ENCODE results near the gene ZDHHC3. TPM values are rescaled to one million over a fixed set of nuclear protein-coding genes. Genes with fewer than 3 reads are reported as not detected.
A peak's percentile ranks its signal among the peaks of the same experiment; 100 is the strongest.

The ZDHHC3 gene
- total RNA-seq, 1 experiment from 2014 or later: 122 TPM

DNA sequence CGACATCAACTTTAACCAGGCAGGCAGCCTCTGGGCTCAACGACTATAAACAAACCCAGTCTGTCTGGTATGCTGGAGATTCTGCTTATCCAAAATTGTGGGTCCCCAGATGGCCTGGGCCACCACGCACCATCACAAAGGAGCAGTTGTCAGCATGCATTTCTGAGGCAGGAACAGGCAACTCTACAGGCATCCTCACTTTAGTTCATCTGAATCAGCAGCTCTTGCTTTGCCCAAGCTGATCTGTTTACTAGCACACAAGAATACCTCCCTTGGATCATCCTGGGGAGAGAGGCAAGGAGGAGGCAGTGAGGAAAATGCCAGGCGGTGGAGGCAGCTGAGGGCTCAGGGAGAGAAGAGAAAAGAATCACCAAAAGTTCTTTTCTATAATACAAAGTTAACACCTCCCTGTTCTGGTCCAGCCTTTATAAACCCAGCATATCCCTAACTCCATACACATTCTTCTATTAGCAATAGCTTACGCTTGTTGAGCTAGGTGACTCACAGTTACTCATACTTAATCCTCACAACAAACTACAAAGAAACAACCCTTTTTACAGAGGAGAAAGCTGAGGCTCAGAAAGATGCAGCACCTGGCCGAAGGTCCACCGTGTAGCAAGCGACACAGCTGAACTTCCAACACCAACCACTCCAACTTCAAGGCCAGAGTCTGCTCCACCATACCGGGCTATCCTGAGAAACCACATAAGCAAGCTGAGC, 33.6 kb downstream of the ZDHHC3 start:
- CTCF ChIA-PET: interaction anchor here (0.5 kb wide), 1 partner anchor 42 kb away, joined by 3 read pairs; no protein-coding TSS in a partner anchor
- no peaks in the 10 kb centered on the region for H3K9me2 ChIP-seq (replicated peaks; ENCODE audit: low read length)
- H3K9me3 ChIP-seq (ENCODE audit: low read length): no peaks in the 10 kb centered on the region
- H3K27me3 ChIP-seq (ENCODE audit: low read length): no peaks in the 10 kb centered on the region
- no TSS peak for BruUV-seq (replicated peaks)
- peak; percentile 99 for ATAC-seq
- intact Hi-C loops (cut with micrococcal nuclease): loop anchor here (5.0 kb wide), 1 partner anchor 35 kb away; the partner anchor contains the start of genes EXOSC7 and ZDHHC3
- peaks cover 8% of the 10 kb centered on the region; the same call in 1 of the 2 replicates for H4K20me1 ChIP-seq (ENCODE audit: low read length)
- H3K4me2 ChIP-seq (ENCODE audit: low read length): peak overlapping the region; percentile 34
- H3K27ac ChIP-seq (ENCODE audit: low read length): peak overlapping the region; percentile 44
- H3K79me2 ChIP-seq (ENCODE audit: low read length): peaks cover 15% of the 10 kb centered on the region
- no peaks in the 10 kb centered on the region for H3F3A ChIP-seq (ENCODE audit: low read length, unreplicated experiment)
- POLR2A ChIA-PET (ENCODE audit: unreplicated experiment): interaction anchor here (1.3 kb wide), 1 partner anchor 29 kb away, joined by 4 read pairs; no protein-coding TSS in a partner anchor
- peak; percentile 81 for DNase-seq
- TF ChIP-seq EZH2 (IDR thresholded peaks at IDR 0.05; ENCODE audit: low read length, unreplicated experiment) (no peak), EZH2phosphoT487 (IDR thresholded peaks at IDR 0.05; ENCODE audit: borderline replicate concordance, low read length) (no peak)
- TF ChIP-seq, protein P1, sequence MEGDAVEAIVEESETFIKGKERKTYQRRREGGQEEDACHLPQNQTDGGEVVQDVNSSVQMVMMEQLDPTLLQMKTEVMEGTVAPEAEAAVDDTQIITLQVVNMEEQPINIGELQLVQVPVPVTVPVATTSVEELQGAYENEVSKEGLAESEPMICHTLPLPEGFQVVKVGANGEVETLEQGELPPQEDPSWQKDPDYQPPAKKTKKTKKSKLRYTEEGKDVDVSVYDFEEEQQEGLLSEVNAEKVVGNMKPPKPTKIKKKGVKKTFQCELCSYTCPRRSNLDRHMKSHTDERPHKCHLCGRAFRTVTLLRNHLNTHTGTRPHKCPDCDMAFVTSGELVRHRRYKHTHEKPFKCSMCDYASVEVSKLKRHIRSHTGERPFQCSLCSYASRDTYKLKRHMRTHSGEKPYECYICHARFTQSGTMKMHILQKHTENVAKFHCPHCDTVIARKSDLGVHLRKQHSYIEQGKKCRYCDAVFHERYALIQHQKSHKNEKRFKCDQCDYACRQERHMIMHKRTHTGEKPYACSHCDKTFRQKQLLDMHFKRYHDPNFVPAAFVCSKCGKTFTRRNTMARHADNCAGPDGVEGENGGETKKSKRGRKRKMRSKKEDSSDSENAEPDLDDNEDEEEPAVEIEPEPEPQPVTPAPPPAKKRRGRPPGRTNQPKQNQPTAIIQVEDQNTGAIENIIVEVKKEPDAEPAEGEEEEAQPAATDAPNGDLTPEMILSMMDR (conservative IDR thresholded peaks at IDR 0.05; ENCODE audit: low read depth, low read length): no peak
- no peak overlapping the region for H2AFZ ChIP-seq (ENCODE audit: low read length)
- H3K4me1 ChIP-seq (ENCODE audit: insufficient read depth, low read length): peaks cover 15% of the 10 kb centered on the region
- no peak overlapping the region for H3K9ac ChIP-seq (ENCODE audit: low read length)
- H3K4me3 ChIP-seq (ENCODE audit: low read length): no peak overlapping the region
- peaks cover 29% of the 10 kb centered on the region for H3K36me3 ChIP-seq (ENCODE audit: low read depth, low read length)

DNA sequence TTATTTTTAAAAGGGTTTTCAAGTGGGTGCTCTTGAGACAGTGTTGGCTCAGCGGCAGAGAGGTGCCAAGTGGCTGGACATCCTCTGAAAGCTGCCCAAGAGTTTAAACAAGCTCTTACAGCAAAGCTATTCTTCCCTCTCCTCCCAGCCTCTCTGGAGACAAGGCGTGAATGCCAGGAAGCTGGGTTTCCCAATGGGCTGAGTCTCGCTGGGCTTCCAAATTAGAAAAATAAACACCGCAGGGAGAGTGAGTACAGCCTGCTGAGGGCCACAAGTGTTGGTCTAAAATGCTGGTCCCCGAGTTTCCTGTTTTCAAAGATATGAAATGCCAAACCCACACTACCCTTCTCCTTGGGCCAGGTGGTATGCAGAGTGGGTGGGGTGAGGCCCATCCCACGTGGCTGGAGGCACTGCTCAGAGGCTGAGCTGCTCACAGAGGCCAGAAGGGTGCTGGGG, 36.4 kb downstream of the ZDHHC3 start:
- no peak overlapping the region for H3K4me2 ChIP-seq (ENCODE audit: low read length)
- CTCF ChIA-PET: no interaction called here
- DNase-seq: no peak

More for the DNA sequence above, 36.4 kb downstream of the ZDHHC3 start:
- no peak overlapping the region for H3K27ac ChIP-seq (ENCODE audit: low read length)
- POLR2A ChIA-PET (ENCODE audit: unreplicated experiment): no interaction called here
- no peak overlapping the region for H2AFZ ChIP-seq (ENCODE audit: low read length)
- H3K9me2 ChIP-seq (replicated peaks; ENCODE audit: low read length): no peaks in the 10 kb centered on the region
- H3K9me3 ChIP-seq (ENCODE audit: low read length): no peaks in the 10 kb centered on the region
- H3K4me1 ChIP-seq (ENCODE audit: insufficient read depth, low read length): peaks cover 15% of the 10 kb centered on the region
- BruUV-seq (replicated peaks): no TSS peak
- peaks cover 18% of the 10 kb centered on the region for H3K79me2 ChIP-seq (ENCODE audit: low read length)
- H3K36me3 ChIP-seq (ENCODE audit: low read depth, low read length): peaks cover 26% of the 10 kb centered on the region
- intact Hi-C loops (cut with micrococcal nuclease): loop anchor here (5.0 kb wide), 1 partner anchor 38 kb away; the partner anchor contains the start of genes EXOSC7 and ZDHHC3
- H4K20me1 ChIP-seq (ENCODE audit: low read length): peaks cover 8% of the 10 kb centered on the region; the same call in 1 of the 2 replicates
- no peak overlapping the region for H3K4me3 ChIP-seq (ENCODE audit: low read length)
- TF ChIP-seq EZH2 (IDR thresholded peaks at IDR 0.05; ENCODE audit: low read length, unreplicated experiment): no peak
- TF ChIP-seq, protein P1 (conservative IDR thresholded peaks at IDR 0.05; ENCODE audit: low read depth, low read length): no peak
- TF ChIP-seq EZH2phosphoT487 (IDR thresholded peaks at IDR 0.05; ENCODE audit: borderline replicate concordance, low read length): no peak
- ATAC-seq: no peak
- no peak overlapping the region for H3K9ac ChIP-seq (ENCODE audit: low read length)
- H3K27me3 ChIP-seq (ENCODE audit: low read length): no peaks in the 10 kb centered on the region
- H3F3A ChIP-seq (ENCODE audit: low read length, unreplicated experiment): no peaks in the 10 kb centered on the region

Measured in PC-3 (cell line).